HepG2 (cell line): ENCODE measurements around the gene GABRG3. TPM values are rescaled to one million over a fixed set of nuclear protein-coding genes. Genes with fewer than 3 reads are reported as not detected.

Source experiments
- ATAC-seq: fragments of 200-7000 bp; cut with Tn5 transposase; 3 replicates; pipeline ENCODE4 v1.9.1; 2020; ENCODE audit warnings: mild to moderate bottlenecking, moderate library complexity
- BruUV-seq: library from RNA; stranded (reverse); fragments of 400-500 nt; replicated peaks from 2 replicates; lab custom pipeline; 2021; lab: Mats Ljungman, UMichigan
- CTCF ChIA-PET: fragments of 300-600 bp; formaldehyde crosslinking; extraction: SDS; loops from one replicate; lab custom pipeline; 2021; ENCODE audit warnings: low total read pairs, inconsistent platforms, low intra/inter-chr PET ratio; lab: Yijun Ruan, JAX
- POLR2A ChIA-PET: fragments of 350-600 bp; sonication (Branson Sonifier 250); formaldehyde crosslinking; loops from one replicate; lab custom pipeline; 2020; ENCODE audit warnings: antibody characterized with exemption, inconsistent platforms; lab: Yijun Ruan, JAX
- DNase-seq: peaks from one replicate; pipeline ENCODE4 v3.0.0-alpha.2; 2015; ENCODE audit warnings: low spot score
- FAIRE-seq: peaks from 3 replicates; lab custom pipeline; 2011; peaks lifted over from hg19 to GRCh38; lab: Jason Lieb, UNC
- H2AFZ ChIP-seq: one replicate; pipeline ENCODE4 v1.6.1; 2011; ENCODE audit warnings: low read length, inconsistent platforms
- H3K27ac ChIP-seq: fragments of 300-600 bp; 3 replicates; pipeline ENCODE4 v1.8.0; 2011; ENCODE audit warnings: mixed run types, mild to moderate bottlenecking, mixed read lengths, low read length, inconsistent platforms; ENCODE audit not compliant: insufficient read depth; ENCODE audit errors: extremely low read length
- H3K27me3 ChIP-seq, 2 experiments: fragments of 200-600 bp in 1 of 2; 2 replicates in 1 of 2; 3 replicates in 1 of 2; pipeline versions ENCODE4 v1.6.0 to v1.8.0; 2011; ENCODE audit warnings: low read length in 2 of 2, mild to moderate bottlenecking in 2 of 2, moderate library complexity in 2 of 2, inconsistent platforms in 1 of 2; ENCODE audit not compliant: insufficient read depth in 2 of 2, control insufficient read depth in 1 of 2
- H3K36me3 ChIP-seq, 2 experiments: fragments of 200-600 bp in 1 of 2; replicated peaks in 1 of 2; 2 replicates in 1 of 2; 3 replicates in 1 of 2; pipeline versions ENCODE4 v1.5.1 to v1.8.0; 2011; ENCODE audit warnings: low read length in 2 of 2, inconsistent platforms in 1 of 2; ENCODE audit not compliant: insufficient read depth in 2 of 2, control insufficient read depth in 1 of 2
- H3K4me1 ChIP-seq: 2 replicates; pipeline ENCODE4 v1.5.1; 2012; ENCODE audit warnings: low read length, inconsistent platforms; ENCODE audit not compliant: insufficient read depth
- H3K4me2 ChIP-seq: 2 replicates; pipeline ENCODE4 v1.6.0; 2011; ENCODE audit warnings: low read depth, low read length, inconsistent platforms
- H3K4me3 ChIP-seq, 3 experiments: fragments of 200-600 bp in 1 of 3; sonication (generic), shearing (Covaris generic) in 1 of 3; replicated peaks in 1 of 3; 2 replicates each; pipeline ENCODE4 v1.5.1; 2011 to 2016; ENCODE audit warnings: low read length in 3 of 3, inconsistent platforms in 2 of 3, low read depth in 2 of 3, mild to moderate bottlenecking in 2 of 3, control low read depth in 1 of 3, mixed read lengths in 1 of 3; ENCODE audit not compliant: insufficient read depth in 1 of 3
- H3K79me2 ChIP-seq: one replicate; pipeline ENCODE4 v1.6.1; 2011; ENCODE audit warnings: low read length, inconsistent platforms; ENCODE audit not compliant: insufficient read depth
- H3K9ac ChIP-seq: 2 replicates; pipeline ENCODE4 v1.6.0; 2011; ENCODE audit warnings: mild to moderate bottlenecking, low read depth, low read length, inconsistent platforms; ENCODE audit not compliant: insufficient read depth
- H3K9me3 ChIP-seq: 2 replicates; pipeline ENCODE4 v1.5.1; 2012; ENCODE audit warnings: mild to moderate bottlenecking, low read length
- H4K20me1 ChIP-seq: 2 replicates; pipeline ENCODE4 v1.6.0; 2011; ENCODE audit warnings: inconsistent platforms, mild to moderate bottlenecking, low read length, moderate library complexity; ENCODE audit not compliant: insufficient read depth
- AHR ChIP-seq: IDR thresholded peaks from 2 replicates; pipeline ENCODE4 v1.6.1; 2018; ENCODE audit warnings: missing genetic modification reagents, missing compliant biosample characterization
- ARHGAP35 ChIP-seq: sonication (generic); formaldehyde crosslinking; IDR thresholded peaks from 2 replicates; pipeline ENCODE4 v1.9.0; 2022; ENCODE audit warnings: mild to moderate bottlenecking, inconsistent platforms, moderate library complexity, missing genetic modification reagents, borderline replicate concordance
- ARID2 ChIP-seq: sonication (generic); formaldehyde crosslinking; IDR thresholded peaks from 2 replicates; pipeline ENCODE4 v1.8.1; 2022; ENCODE audit warnings: mild to moderate bottlenecking, missing genetic modification reagents, borderline replicate concordance
- ARNTL ChIP-seq: sonication (generic); formaldehyde crosslinking; IDR thresholded peaks from 2 replicates; pipeline ENCODE4 v1.4.0; 2020; ENCODE audit warnings: mild to moderate bottlenecking, missing genetic modification reagents
- CHCHD3 ChIP-seq: sonication (generic); formaldehyde crosslinking; IDR thresholded peaks from 2 replicates; pipeline ENCODE4 v1.8.0; 2022; ENCODE audit warnings: mild to moderate bottlenecking, missing genetic modification reagents, moderate library complexity
- GTF2F1 ChIP-seq: fragments of 150-350 bp; IDR thresholded peaks from 2 replicates; pipeline ENCODE4 v1.6.1; 2014; ENCODE audit warnings: low read length
- HOXA9 ChIP-seq: sonication (generic); formaldehyde crosslinking; IDR thresholded peaks from 2 replicates; pipeline ENCODE4 v1.8.1; 2022; ENCODE audit warnings: missing genetic modification reagents, mild to moderate bottlenecking, moderate library complexity, borderline replicate concordance
- PRDM15 ChIP-seq: sonication (generic); formaldehyde crosslinking; IDR thresholded peaks from 2 replicates; pipeline ENCODE4 v1.4.0; 2020; ENCODE audit warnings: missing genetic modification reagents
- TEAD2 ChIP-seq: sonication (generic); formaldehyde crosslinking; IDR thresholded peaks from 2 replicates; pipeline ENCODE4 v1.9.0; 2021; ENCODE audit warnings: missing genetic modification reagents
- ZNF329 ChIP-seq: sonication (generic); formaldehyde crosslinking; IDR thresholded peaks from 2 replicates; pipeline ENCODE4 v1.9.0; 2021; ENCODE audit warnings: low read depth, mild to moderate bottlenecking, missing genetic modification reagents
- ZNF530 ChIP-seq: sonication (generic); formaldehyde crosslinking; IDR thresholded peaks from 2 replicates; pipeline ENCODE4 v1.5.0; 2020; ENCODE audit warnings: low read depth, mild to moderate bottlenecking, missing genetic modification reagents
- ZNF557 ChIP-seq: sonication (generic); formaldehyde crosslinking; IDR thresholded peaks from 2 replicates; pipeline ENCODE4 v1.4.0; 2020; ENCODE audit warnings: missing genetic modification reagents
- ZNF567 ChIP-seq: sonication (generic); formaldehyde crosslinking; IDR thresholded peaks from 2 replicates; pipeline ENCODE4 v1.8.1; 2023; ENCODE audit warnings: mild to moderate bottlenecking, missing genetic modification reagents, borderline replicate concordance
- ZNF619 ChIP-seq: sonication (generic); formaldehyde crosslinking; IDR thresholded peaks from 2 replicates; pipeline ENCODE4 v1.4.0; 2020; ENCODE audit warnings: mild to moderate bottlenecking, missing genetic modification reagents
- WGBS: methylation state at CpG from one replicate; pipeline ENCODE4 v1.1.6; 2017; ENCODE audit warnings: low lambda C conversion rate; 5-methylcytosine and 5-hydroxymethylcytosine counted together
- in situ Hi-C: cut with HindIII; loops from 2 replicates; pipeline ENCODE4 v1.10.0; 2017; ENCODE audit warnings: low pct_unique_long_range_greater_than_20kb; ENCODE audit not compliant: extremely low pct_ligation_motif_present
- intact Hi-C: fragments of 100-400 bp; cut with micrococcal nuclease; formaldehyde crosslinking; loops from one replicate; pipeline ENCODE4 v1.10.0; 2022; ENCODE audit not compliant: unreplicated experiment
- polyA plus RNA-seq, 8 experiments: library from polyadenylated mRNA; depleted of rRNA in 3 of 8; stranded (reverse) in 7 of 8; unstranded in 1 of 8; fragments of >200 nt; fragmentation: Illumina TruSeq in 4 of 8; extraction: Trizol in 4 of 8; gene quantifications; 2 replicates each; pipeline versions ENCODE4 v1.2.1 to v1.2.3, GENCODE V29; 2011 to 2016; ENCODE audit warnings: low read depth in 4 of 8, missing spikeins in 1 of 8, mixed read lengths in 1 of 8; ENCODE audit not compliant: insufficient read depth in 1 of 8
- total RNA-seq, 5 experiments: library from RNA; depleted of rRNA; stranded (reverse); fragments of >200 nt; fragmentation: Illumina TruSeq; extraction: Trizol; gene quantifications; 2 replicates each; pipeline ENCODE4 v1.2.3, GENCODE V29; 2016; ENCODE audit warnings: low read depth in 1 of 5

The GABRG3 gene
- total and polyA plus RNA-seq, 2 of the 13 experiments (the other 11 are each of a cell fraction or from before 2014, with no cell fraction given) = not detected

DNA sequence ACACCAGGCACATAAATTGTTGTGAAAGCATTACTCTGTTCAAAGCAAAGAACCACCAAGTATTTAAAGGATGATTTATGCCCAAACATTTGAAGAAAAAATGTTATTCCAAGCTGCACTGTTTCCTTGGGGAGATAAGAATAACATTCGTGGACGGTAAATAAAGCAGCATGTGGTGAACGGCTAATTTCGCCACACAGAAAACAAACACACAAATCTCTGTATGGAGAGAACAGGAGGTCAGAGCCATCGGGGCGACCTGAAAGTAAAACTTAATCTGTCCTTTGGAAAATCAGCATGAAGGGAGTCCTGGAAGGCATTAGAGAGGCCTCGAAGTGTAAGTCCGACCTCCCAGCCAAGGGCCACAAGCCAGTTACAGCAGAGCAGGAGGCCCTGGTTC is 27.1 kb upstream of the GABRG3 start:
- POLR2A ChIA-PET = no interaction called here
- CTCF ChIA-PET = no interaction called here
- in situ Hi-C loops (no loop called here), intact Hi-C loops (no loop called here)
- no TSS peak for BruUV-seq
- no peak for ATAC-seq
- no peak for DNase-seq
- H3K9me3 ChIP-seq = no peaks in the 10 kb centered on the region
- H3K27ac ChIP-seq = no peak overlapping the region
- no peaks in the 10 kb centered on the region for H3K36me3 ChIP-seq
- no peak overlapping the region for H3K9ac ChIP-seq
- H3K4me3 ChIP-seq = no peak overlapping the region
- no peak for FAIRE-seq
- no peaks in the 10 kb centered on the region for H3K79me2 ChIP-seq
- H3K4me2 ChIP-seq = no peak overlapping the region
- no peak overlapping the region for H2AFZ ChIP-seq
- H3K27me3 ChIP-seq = peaks cover 0 to 9% of the 10 kb centered on the region in 2 experiments; a peak in 3 of 5 replicates
- TF ChIP-seq PRDM15 = no peak
- no peak for TF ChIP-seq ARNTL (CRISPR knock-in tag)
- no peak for TF ChIP-seq ZNF329 (CRISPR knock-in tag)
- no peak for TF ChIP-seq CHCHD3 (CRISPR knock-in tag)
- TF ChIP-seq HOXA9 (CRISPR knock-in tag) = no peak
- TF ChIP-seq ZNF530 = no peak
- no peak for TF ChIP-seq ARID2 (CRISPR knock-in tag)
- no peak for TF ChIP-seq TEAD2 (CRISPR knock-in tag)
- no peak for TF ChIP-seq AHR (CRISPR knock-in tag)
- TF ChIP-seq ZNF567 (CRISPR knock-in tag) = no peak
- no peak for TF ChIP-seq GTF2F1
- no peak for TF ChIP-seq ARHGAP35 (CRISPR knock-in tag)
- TF ChIP-seq ZNF557 = no peak
- no peak for TF ChIP-seq ZNF619 (CRISPR knock-in tag)
- TF ChIP-seq, all 625 proteins: peak for 0
- Histone ChIP-seq H3K4me1 (no peaks in the 10 kb centered on the region), H4K20me1 (no peaks in the 10 kb centered on the region)
- 1% methylated on average over 6 of the region's 8 CpGs for WGBS
